IMR-90 (cell line): Measurements from ENCODE around the gene ZBTB11. TPM values are rescaled to one million over a fixed set of nuclear protein-coding genes. Genes with fewer than 3 reads are reported as not detected.

Experiments
- ATAC-seq: fragments of 200-7000 bp; cut with Tn5 transposase; 2 replicates; pipeline ENCODE4 v1.9.1; 2020; ENCODE audit warnings: low read depth, mild to moderate bottlenecking, moderate library complexity
- BruUV-seq: library from RNA; stranded (reverse); fragments of 400-500 nt; replicated peaks from 2 replicates; lab custom pipeline; 2021; lab: Mats Ljungman, UMichigan
- CTCF ChIA-PET: fragments of 300-600 bp; formaldehyde crosslinking; extraction: SDS; loops from one replicate; lab custom pipeline; 2021; ENCODE audit warnings: antibody characterized with exemption; lab: Yijun Ruan, JAX
- POLR2A ChIA-PET: fragments of 300-600 bp; sonication (Branson Sonifier 250); formaldehyde crosslinking; loops from one replicate; lab custom pipeline; 2022; ENCODE audit warnings: antibody characterized with exemption; ENCODE audit not compliant: unreplicated experiment; lab: Charles Lee
- DNase-seq: peaks from one replicate; pipeline ENCODE4 v3.0.0; 2013
- H2AFZ ChIP-seq: replicated peaks from 2 replicates; pipeline ENCODE3; 2013; ENCODE audit warnings: low read length, mild to moderate bottlenecking; ENCODE audit not compliant: poor library complexity
- H2AK5ac ChIP-seq: 2 replicates; pipeline ENCODE4 v1.6.1; 2013; ENCODE audit warnings: low read depth, low read length, inconsistent platforms
- H2AK9ac ChIP-seq: replicated peaks from 2 replicates; pipeline ENCODE3; 2013; ENCODE audit warnings: mild to moderate bottlenecking, low read depth, low read length, moderate library complexity; ENCODE audit not compliant: poor library complexity
- H2BK120ac ChIP-seq: 2 replicates; pipeline ENCODE4 v1.6.1; 2013; ENCODE audit warnings: low read depth, low read length, inconsistent platforms
- H2BK15ac ChIP-seq: 3 replicates; pipeline ENCODE4 v1.6.1; 2013; ENCODE audit warnings: low read depth, low read length, inconsistent platforms
- H2BK20ac ChIP-seq: 2 replicates; pipeline ENCODE4 v1.6.1; 2013; ENCODE audit warnings: low read depth, mild to moderate bottlenecking, inconsistent platforms, low read length, moderate library complexity
- H2BK5ac ChIP-seq: 2 replicates; pipeline ENCODE4 v1.6.1; 2013; ENCODE audit warnings: mild to moderate bottlenecking, low read depth, low read length, inconsistent platforms; ENCODE audit not compliant: poor library complexity, severe bottlenecking
- H3K14ac ChIP-seq: replicated peaks from 2 replicates; pipeline ENCODE4 v1.6.1; 2013; ENCODE audit warnings: low read depth, low read length, inconsistent platforms
- H3K18ac ChIP-seq: 2 replicates; pipeline ENCODE4 v1.6.1; 2013; ENCODE audit warnings: low read depth, low read length, control low read depth
- H3K23ac ChIP-seq: 2 replicates; pipeline ENCODE4 v1.6.1; 2013; ENCODE audit warnings: low read depth, low read length, inconsistent platforms
- H3K27ac ChIP-seq: 2 replicates; pipeline ENCODE4 v1.5.1; 2013; ENCODE audit warnings: mild to moderate bottlenecking, control low read depth, low read length; ENCODE audit not compliant: insufficient read depth
- H3K27me3 ChIP-seq: 2 replicates; pipeline ENCODE4 v1.6.1; 2013; ENCODE audit warnings: low read length; ENCODE audit not compliant: control insufficient read depth, insufficient read depth
- H3K36me3 ChIP-seq: 2 replicates; pipeline ENCODE4 v1.6.1; 2013; ENCODE audit warnings: low read length, mixed read lengths; ENCODE audit not compliant: control insufficient read depth, insufficient read depth
- H3K4ac ChIP-seq: 2 replicates; pipeline ENCODE4 v1.6.1; 2013; ENCODE audit warnings: low read depth, low read length, inconsistent platforms
- H3K4me1 ChIP-seq: 2 replicates; pipeline ENCODE4 v1.6.1; 2013; ENCODE audit warnings: low read length, mixed read lengths; ENCODE audit not compliant: control insufficient read depth, insufficient read depth
- H3K4me2 ChIP-seq: 2 replicates; pipeline ENCODE4 v1.6.1; 2013; ENCODE audit warnings: low read depth, mild to moderate bottlenecking, control low read depth, low read length, moderate library complexity
- H3K4me3 ChIP-seq: 2 replicates; pipeline ENCODE4 v1.5.1; 2013; ENCODE audit warnings: low read depth, mild to moderate bottlenecking, control low read depth, low read length, moderate library complexity; ENCODE audit not compliant: insufficient read depth
- H3K56ac ChIP-seq: 2 replicates; pipeline ENCODE4 v1.6.1; 2013; ENCODE audit warnings: low read length, inconsistent platforms; ENCODE audit not compliant: insufficient read depth; ENCODE audit errors: extremely low read depth
- H3K79me1 ChIP-seq, 2 experiments: 2 replicates each; pipeline ENCODE4 v1.6.1; 2013; ENCODE audit warnings: low read length in 2 of 2, inconsistent platforms in 1 of 2, low read depth in 1 of 2
- H3K9ac ChIP-seq: 2 replicates; pipeline ENCODE4 v1.6.1; 2013; ENCODE audit warnings: low read depth, low read length, control low read depth
- H3K9me1 ChIP-seq: 2 replicates; pipeline ENCODE4 v1.6.1; 2013; ENCODE audit warnings: low read length, inconsistent platforms; ENCODE audit not compliant: insufficient read depth
- H3K9me3 ChIP-seq: 2 replicates; pipeline ENCODE4 v1.6.1; 2013; ENCODE audit warnings: low read length; ENCODE audit not compliant: control insufficient read depth, insufficient read depth
- H4K20me1 ChIP-seq: 2 replicates; pipeline ENCODE4 v1.6.1; 2013; ENCODE audit warnings: low read length, inconsistent platforms; ENCODE audit not compliant: insufficient read depth
- H4K5ac ChIP-seq: 2 replicates; pipeline ENCODE4 v1.6.1; 2013; ENCODE audit warnings: mild to moderate bottlenecking, low read depth, low read length, control low read depth
- H4K8ac ChIP-seq, 2 experiments: 2 replicates each; pipeline ENCODE4 v1.6.1; 2013; ENCODE audit warnings: low read depth in 2 of 2, low read length in 2 of 2, control low read depth in 1 of 2, inconsistent platforms in 1 of 2
- H4K91ac ChIP-seq: 2 replicates; pipeline ENCODE4 v1.6.1; 2013; ENCODE audit warnings: low read depth, low read length, inconsistent platforms; ENCODE audit not compliant: insufficient read depth
- NFE2L2 ChIP-seq: fragments of 150-350 bp; IDR thresholded peaks from 2 replicates; pipeline ENCODE4 v1.6.1; 2016; ENCODE audit warnings: low read depth, mild to moderate bottlenecking, low read length
- RAD21 ChIP-seq: IDR thresholded peaks from 2 replicates; pipeline ENCODE4 v1.6.1; 2012; ENCODE audit warnings: low read length, improper control_type of control experiment
- RCOR1 ChIP-seq: IDR thresholded peaks from 2 replicates; pipeline ENCODE4 v1.6.1; 2012; ENCODE audit warnings: mild to moderate bottlenecking, low read length, improper control_type of control experiment; ENCODE audit not compliant: insufficient replicate concordance
- WGBS, 2 experiments: methylation state at CpG; one replicate each; pipeline versions ENCODE4 v1.1.5 to v1.1.7; 2013; ENCODE audit warnings: missing lambda C conversion rate in 2 of 2; ENCODE audit not compliant: insufficient read length in 1 of 2; ENCODE audit errors: extremely low coverage in 2 of 2; 5-methylcytosine and 5-hydroxymethylcytosine counted together
- dilution Hi-C: fragments of 300-500 bp; cut with HindIII; formaldehyde crosslinking; loops from one replicate; pipeline ENCODE4 v1.14.3; 2018; ENCODE audit warnings: low sequenced_read_pairs; ENCODE audit not compliant: unreplicated experiment
- in situ Hi-C: fragments of 300-500 bp; cut with MboI; formaldehyde crosslinking; loops from 3 replicates; pipeline ENCODE4 v1.14.3; 2019; ENCODE audit warnings: low sequenced_read_pairs, inconsistent platforms, mixed read lengths
- intact Hi-C: fragments of 100-400 bp; cut with micrococcal nuclease; formaldehyde crosslinking; loops from 2 replicates; pipeline ENCODE4 v1.10.0; 2022
- polyA plus RNA-seq, 3 experiments: library from polyadenylated mRNA; depleted of rRNA; stranded (reverse); fragments of >200 nt; gene quantifications; 2 replicates each; pipeline ENCODE4 v1.2.3, GENCODE V29; 2012; ENCODE audit warnings: low replicate concordance in 1 of 3
- total RNA-seq: library from RNA; depleted of rRNA; stranded (reverse); fragments of >200 nt; gene quantifications from 2 replicates; pipeline ENCODE4 v1.2.3, GENCODE V29; 2012
- TF ChIP-seq, protein P1 (sequence below): fragments of 150-350 bp; IDR thresholded peaks from 2 replicates; pipeline ENCODE4 v1.6.1; 2016; ENCODE audit warnings: low read depth, mild to moderate bottlenecking, low read length, moderate library complexity, borderline replicate concordance
- TF ChIP-seq, protein P2 (sequence below): conservative IDR thresholded peaks from 2 replicates; pipeline ENCODE4 v1.5.1; 2012; ENCODE audit warnings: mild to moderate bottlenecking, low read depth, low read length, improper control_type of control experiment
- TF ChIP-seq, protein P3 (sequence below): fragments of 150-350 bp; IDR thresholded peaks from 2 replicates; pipeline ENCODE4 v1.6.1; 2017; ENCODE audit warnings: mild to moderate bottlenecking, antibody characterized with exemption, low read length, low read depth

ZBTB11 gene
- total and polyA plus RNA-seq, 2 of the 4 experiments (the other 2 are of a cell fraction): 6.0 to 17.2 TPM

DNA sequence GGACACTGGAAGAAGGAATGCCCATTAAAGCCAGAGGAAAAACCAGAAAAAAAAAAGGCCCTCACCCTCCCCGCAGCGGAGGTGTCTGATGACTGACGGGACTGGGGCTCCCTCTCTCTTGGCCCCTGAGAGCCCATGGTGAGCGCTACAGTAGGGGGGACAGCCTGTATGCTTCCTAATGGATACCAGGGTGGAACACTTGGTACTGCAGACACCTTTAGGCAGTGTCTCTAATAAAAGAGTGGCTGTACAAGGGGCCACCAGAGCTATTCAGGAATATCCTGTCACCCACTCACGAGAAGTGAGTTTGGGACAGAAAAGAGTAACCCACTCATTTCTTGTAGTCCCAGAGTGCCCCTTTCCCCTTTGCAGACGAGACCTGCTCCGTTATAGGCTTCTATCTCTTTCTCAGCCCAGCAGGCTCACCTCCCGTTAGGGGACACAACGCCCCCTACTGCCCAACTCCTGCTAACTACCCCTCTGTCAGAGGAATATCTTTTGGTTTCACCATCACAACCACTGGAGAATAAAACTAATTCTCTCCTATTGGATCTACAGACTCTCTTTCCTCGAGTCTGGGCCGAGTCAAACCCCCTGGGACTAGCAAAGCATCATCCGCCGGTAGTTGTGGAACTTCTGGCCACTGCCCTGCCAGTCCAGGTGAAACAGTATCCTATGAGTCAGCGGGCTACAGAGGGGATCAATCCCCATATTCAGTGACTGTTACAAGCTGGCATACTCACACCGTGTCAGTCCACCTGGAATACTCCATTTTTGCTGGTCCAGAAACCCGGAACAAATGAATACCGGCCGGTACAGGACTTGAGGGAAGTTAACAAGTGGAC, 40.8 kb downstream of the ZBTB11 start:
- intact Hi-C loops (loop anchor here (5.0 kb wide), 1 partner anchor 64 kb away; the partner anchor contains the start of gene PCNP), dilution Hi-C loops (no loop called here), in situ Hi-C loops (no loop called here)
- ATAC-seq (peak; percentile 97), DNase-seq (peak; percentile 20)
- peaks cover 5% of the 10 kb centered on the region; the same call in 1 of the 2 replicates for H3K27me3 ChIP-seq
- no peaks in the 10 kb centered on the region for H3K9me3 ChIP-seq
- no peak overlapping the region for H2BK120ac ChIP-seq
- no peak overlapping the region for H4K8ac ChIP-seq
- peak; percentile 50 for TF ChIP-seq RAD21
- TF ChIP-seq, protein P1, sequence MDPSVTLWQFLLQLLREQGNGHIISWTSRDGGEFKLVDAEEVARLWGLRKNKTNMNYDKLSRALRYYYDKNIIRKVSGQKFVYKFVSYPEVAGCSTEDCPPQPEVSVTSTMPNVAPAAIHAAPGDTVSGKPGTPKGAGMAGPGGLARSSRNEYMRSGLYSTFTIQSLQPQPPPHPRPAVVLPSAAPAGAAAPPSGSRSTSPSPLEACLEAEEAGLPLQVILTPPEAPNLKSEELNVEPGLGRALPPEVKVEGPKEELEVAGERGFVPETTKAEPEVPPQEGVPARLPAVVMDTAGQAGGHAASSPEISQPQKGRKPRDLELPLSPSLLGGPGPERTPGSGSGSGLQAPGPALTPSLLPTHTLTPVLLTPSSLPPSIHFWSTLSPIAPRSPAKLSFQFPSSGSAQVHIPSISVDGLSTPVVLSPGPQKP: no peak
- no peak for TF ChIP-seq RCOR1
- TF ChIP-seq NFE2L2: no peak
- TF ChIP-seq, protein P2, sequence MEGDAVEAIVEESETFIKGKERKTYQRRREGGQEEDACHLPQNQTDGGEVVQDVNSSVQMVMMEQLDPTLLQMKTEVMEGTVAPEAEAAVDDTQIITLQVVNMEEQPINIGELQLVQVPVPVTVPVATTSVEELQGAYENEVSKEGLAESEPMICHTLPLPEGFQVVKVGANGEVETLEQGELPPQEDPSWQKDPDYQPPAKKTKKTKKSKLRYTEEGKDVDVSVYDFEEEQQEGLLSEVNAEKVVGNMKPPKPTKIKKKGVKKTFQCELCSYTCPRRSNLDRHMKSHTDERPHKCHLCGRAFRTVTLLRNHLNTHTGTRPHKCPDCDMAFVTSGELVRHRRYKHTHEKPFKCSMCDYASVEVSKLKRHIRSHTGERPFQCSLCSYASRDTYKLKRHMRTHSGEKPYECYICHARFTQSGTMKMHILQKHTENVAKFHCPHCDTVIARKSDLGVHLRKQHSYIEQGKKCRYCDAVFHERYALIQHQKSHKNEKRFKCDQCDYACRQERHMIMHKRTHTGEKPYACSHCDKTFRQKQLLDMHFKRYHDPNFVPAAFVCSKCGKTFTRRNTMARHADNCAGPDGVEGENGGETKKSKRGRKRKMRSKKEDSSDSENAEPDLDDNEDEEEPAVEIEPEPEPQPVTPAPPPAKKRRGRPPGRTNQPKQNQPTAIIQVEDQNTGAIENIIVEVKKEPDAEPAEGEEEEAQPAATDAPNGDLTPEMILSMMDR: peak; percentile 62
- TF ChIP-seq, protein P3, sequence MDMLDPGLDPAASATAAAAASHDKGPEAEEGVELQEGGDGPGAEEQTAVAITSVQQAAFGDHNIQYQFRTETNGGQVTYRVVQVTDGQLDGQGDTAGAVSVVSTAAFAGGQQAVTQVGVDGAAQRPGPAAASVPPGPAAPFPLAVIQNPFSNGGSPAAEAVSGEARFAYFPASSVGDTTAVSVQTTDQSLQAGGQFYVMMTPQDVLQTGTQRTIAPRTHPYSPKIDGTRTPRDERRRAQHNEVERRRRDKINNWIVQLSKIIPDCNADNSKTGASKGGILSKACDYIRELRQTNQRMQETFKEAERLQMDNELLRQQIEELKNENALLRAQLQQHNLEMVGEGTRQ: no peak
- H2BK5ac ChIP-seq: no peak overlapping the region
- no peak overlapping the region for H2BK15ac ChIP-seq
- no peaks in the 10 kb centered on the region for H3K9me1 ChIP-seq
- H3K4me1 ChIP-seq: no peaks in the 10 kb centered on the region
- peak overlapping the region; percentile 44; the same call in 1 of the 2 replicates for H3K4me2 ChIP-seq
- BruUV-seq: no TSS peak
- no peak overlapping the region for H3K23ac ChIP-seq
- no peak overlapping the region for H3K14ac ChIP-seq
- no peak overlapping the region for H2BK20ac ChIP-seq
- H3K27ac ChIP-seq: no peak overlapping the region
- H3K9ac ChIP-seq: no peak overlapping the region
- POLR2A ChIA-PET: no interaction called here
- 42% methylated on average over 8 of the region's 18 CpGs; no CpG with 5 or more reads in 1 of the 2 experiments for WGBS, 2 experiments
- peak overlapping the region; percentile 68 for H2AFZ ChIP-seq
- no peak overlapping the region for H2AK9ac ChIP-seq
- H3K79me1 ChIP-seq: no peaks in the 10 kb centered on the region
- no peaks in the 10 kb centered on the region for H4K20me1 ChIP-seq
- H3K4me3 ChIP-seq: no peak overlapping the region
- no peak overlapping the region for H2AK5ac ChIP-seq
- no peak overlapping the region for H4K5ac ChIP-seq
- H3K18ac ChIP-seq: no peak overlapping the region
- no peaks in the 10 kb centered on the region for H3K36me3 ChIP-seq
- CTCF ChIA-PET: interaction anchor here (0.6 kb wide), 1 partner anchor 277 kb away, joined by 3 read pairs; no protein-coding TSS in a partner anchor
- H3K4ac ChIP-seq: no peak overlapping the region
- H3K56ac ChIP-seq: no peak overlapping the region
- no peak overlapping the region for H4K91ac ChIP-seq
